PC-3 (cell line): ENCODE results near the gene KCND3.

Experiments
- CTCF ChIP-seq: fragments of 300-600 bp; sonication (generic); conservative IDR thresholded peaks from 2 replicates; pipeline ENCODE4 v1.5.1; 2017; ENCODE audit warnings: antibody characterized with exemption, low read depth, mild to moderate bottlenecking, low read length
- EZH2 ChIP-seq: fragments of 300-600 bp; sonication (generic); IDR thresholded peaks from one replicate; pipeline ENCODE4 v1.6.1; 2017; ENCODE audit warnings: antibody characterized with exemption, mild to moderate bottlenecking, low read length; ENCODE audit not compliant: unreplicated experiment

DNA sequence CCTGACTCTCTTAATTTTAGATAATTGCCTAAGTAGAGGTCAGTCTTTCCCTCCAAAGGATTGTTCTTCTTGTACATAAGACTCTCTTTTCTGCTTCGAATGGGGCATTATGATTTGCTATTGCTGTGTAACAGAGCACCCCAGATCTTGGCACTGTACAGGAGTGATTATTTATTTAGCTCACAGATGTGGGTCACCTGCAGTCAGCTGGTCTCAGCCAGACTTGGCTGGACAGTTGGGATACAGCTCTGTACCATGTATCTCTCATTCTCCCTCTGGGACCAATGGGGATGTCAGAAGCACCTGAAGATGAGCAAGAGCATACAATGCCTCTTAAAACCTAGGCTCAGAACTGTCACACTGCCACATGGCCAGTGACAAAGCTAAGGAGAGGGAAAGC is 23.4 kb upstream of the KCND3 start:
- TF ChIP-seq CTCF (no peak), EZH2 (no peak)
